NCI-H748 treated with DMSO at 0.1 percent for 48 hours (cell line): ENCODE results near the gene CAMSAP1.

Experiments used
- DNase-seq: peaks from one replicate; lab custom pipeline; 2025; lab: John Stamatoyannopoulos, UW

CAMSAP1 gene

DNA sequence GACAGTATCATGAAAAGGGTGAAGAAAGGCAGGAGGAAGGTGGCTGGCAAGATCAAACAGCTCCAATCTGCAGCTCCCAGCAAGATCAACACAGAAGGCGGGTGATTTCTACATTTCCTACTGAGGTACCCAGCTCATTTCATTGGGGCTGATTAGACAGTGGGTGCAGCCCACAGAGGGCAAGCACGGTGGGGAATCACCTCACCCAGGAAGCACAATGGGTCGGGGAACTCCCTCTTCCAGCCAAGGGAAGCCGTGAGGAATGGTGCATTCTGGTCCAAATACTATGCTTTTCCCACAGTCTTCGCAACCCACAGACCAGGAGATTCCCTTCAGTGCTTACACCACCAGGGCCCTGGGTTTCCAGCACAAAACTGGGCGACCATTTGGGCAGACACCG, 66.8 kb downstream of the CAMSAP1 start:
- no peak for DNase-seq

- DNase-seq = no peak
Observed at GRCh38 chr9:135840107-135840506, 67.2 kb downstream of the CAMSAP1 start.

DNA sequence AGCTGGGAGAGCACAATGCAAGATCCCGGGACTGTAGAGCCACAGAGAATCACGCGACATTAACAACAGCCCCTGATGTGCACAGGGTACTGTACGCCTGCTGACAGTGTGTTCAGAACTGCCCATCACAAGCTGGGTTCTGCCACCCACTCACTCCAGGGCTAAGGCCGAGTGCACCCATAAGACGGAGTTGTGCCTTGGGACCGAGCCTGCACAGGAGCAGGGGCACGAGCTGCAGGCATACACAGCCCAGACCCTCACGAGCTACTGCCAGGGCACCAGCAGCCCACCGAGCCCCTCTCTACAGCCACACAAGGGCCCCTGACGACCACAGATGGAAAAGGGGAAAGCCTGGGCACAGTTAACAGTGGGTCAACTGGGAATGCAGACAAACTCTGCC, 67.8 kb downstream of the CAMSAP1 start:
- DNase-seq = no peak

GRCh38 chr9:135835131-135835530, 72.2 kb downstream of the CAMSAP1 start:
- no peak for DNase-seq

GRCh38 chr9:135833864-135834263, 73.5 kb downstream of the CAMSAP1 start:
- no peak for DNase-seq

- DNase-seq = no peak
Observed at GRCh38 chr9:135830496-135830895, 76.8 kb downstream of the CAMSAP1 start.

DNA sequence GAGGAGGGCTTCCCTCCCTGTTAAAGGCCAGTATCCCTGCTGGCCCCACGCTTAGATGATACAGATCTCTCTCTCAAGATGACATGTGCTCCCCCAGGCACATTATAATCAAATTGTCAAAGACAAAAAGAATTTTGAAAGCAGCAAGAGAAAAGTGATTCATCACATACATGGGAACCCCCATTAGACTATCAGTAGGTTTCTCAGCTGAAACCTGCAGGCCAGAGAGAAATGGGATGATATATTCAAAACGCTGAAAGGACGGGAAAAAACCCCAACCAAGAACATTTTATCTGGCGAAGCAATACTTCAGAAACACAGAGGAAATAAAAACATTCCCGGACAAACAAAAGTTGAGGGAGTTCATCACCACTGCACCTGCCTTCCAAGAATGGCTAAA, 78.7 kb downstream of the CAMSAP1 start:
- DNase-seq = no peak

- no peak for DNase-seq
Observed at GRCh38 chr9:135827866-135828580, 79.3 kb downstream of the CAMSAP1 start.

DNA sequence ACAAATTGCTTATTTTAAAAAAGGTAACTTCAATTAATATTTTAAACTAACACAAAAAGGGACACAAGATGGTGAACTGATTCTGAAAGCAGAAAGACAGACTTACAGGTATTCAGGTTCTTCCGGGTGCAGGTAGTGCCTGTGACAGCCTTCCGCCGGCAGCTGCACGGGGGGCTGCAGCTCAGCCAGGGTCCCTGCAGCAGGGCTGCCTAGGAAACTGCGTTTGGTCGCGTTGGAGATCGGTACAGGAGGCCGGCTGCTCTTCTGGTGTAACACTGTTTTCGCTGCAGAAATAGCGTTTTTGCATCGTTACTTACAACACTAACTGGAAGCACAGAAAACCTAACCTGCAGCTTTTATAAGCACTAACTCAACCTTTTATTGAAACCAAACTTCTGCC, 80.0 kb downstream of the CAMSAP1 start:
- DNase-seq = no peak

DNA sequence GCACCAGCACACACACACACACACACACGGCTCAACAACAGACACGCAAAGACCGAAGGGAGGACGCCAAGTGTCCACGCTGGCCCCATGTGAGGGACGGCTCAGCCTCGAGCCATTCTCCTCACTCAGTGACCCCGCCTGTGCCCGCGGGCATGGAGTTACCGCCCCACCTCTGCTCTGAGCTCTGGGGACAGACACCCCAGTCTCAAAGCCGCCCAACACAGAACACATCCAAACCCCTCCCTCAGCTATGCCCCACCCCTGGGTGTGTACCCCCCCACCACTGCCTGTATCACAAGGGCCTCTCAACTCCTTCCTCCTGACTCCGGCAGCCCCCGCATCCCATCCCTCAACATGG, 81.2 kb downstream of the CAMSAP1 start:
- DNase-seq = no peak

- no peak for DNase-seq
Observed at GRCh38 chr9:135825435-135826187, 81.7 kb downstream of the CAMSAP1 start.

DNA sequence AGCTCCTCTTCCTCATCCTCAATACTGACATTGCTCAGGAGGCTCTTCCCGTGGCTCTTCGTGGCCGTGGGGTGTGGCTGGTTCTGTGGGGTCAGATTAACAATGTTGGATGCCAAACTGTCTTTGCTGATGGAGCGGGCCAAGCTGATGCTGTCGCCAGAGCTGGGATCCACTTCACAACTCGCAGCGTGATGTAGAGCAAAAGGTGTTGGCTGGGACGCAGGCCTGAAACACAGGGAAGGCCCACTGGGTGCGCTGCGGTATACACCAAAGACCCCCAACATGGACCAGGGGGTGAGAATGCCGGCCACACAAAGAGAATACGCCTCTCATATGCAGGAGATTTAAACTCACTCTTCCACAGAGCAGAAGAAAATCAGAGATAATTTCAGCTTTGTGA, 84.3 kb downstream of the CAMSAP1 start:
- no peak for DNase-seq

GRCh38 chr9:135822374-135822755, 85.0 kb downstream of the CAMSAP1 start:
- no peak for DNase-seq

- DNase-seq = no peak
Observed at GRCh38 chr9:135821733-135822373, 85.5 kb downstream of the CAMSAP1 start.

DNA sequence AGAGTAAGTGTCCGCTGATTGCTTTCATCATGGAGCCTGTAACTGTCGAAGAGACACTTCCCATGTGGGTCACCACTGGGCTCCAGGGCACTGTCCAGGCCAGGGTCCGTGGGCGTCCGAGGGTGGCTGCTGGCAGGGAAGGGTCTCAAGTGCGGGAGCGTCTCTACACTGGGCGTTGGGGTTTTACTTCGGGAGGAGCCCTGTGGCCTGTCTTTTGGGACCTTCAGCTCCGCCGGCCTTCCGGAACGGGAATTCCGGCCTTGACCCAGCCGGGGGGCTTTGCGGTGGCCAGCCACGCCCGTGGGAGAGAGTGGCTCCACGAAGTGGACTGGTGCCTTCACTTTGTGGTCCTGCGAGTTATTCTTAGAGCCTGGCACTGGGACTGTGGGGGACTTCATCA, 86.2 kb downstream of the CAMSAP1 start:
- no peak for DNase-seq

DNA sequence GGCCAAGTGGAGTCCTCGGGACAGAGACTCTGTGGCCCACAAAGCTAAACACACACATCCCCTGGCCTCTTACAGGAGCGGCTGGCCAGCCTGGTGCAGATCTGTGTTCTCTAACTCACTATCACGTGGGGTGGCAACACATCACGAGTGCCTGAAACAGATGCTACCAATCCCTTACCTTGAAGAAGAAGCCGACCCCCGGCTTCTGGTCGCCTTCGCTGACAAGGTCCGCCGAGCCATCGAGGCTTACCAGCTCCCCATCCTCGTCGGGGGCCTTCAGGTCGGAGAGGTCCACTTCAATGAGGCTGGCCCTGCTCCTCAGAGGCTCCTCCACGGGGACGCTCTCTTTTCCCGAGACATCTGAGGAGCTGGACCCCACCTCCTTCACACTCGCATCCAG, 86.7 kb downstream of the CAMSAP1 start:
- DNase-seq = no peak

- DNase-seq = no peak
Observed at GRCh38 chr9:135819905-135820304, 87.4 kb downstream of the CAMSAP1 start.

DNA sequence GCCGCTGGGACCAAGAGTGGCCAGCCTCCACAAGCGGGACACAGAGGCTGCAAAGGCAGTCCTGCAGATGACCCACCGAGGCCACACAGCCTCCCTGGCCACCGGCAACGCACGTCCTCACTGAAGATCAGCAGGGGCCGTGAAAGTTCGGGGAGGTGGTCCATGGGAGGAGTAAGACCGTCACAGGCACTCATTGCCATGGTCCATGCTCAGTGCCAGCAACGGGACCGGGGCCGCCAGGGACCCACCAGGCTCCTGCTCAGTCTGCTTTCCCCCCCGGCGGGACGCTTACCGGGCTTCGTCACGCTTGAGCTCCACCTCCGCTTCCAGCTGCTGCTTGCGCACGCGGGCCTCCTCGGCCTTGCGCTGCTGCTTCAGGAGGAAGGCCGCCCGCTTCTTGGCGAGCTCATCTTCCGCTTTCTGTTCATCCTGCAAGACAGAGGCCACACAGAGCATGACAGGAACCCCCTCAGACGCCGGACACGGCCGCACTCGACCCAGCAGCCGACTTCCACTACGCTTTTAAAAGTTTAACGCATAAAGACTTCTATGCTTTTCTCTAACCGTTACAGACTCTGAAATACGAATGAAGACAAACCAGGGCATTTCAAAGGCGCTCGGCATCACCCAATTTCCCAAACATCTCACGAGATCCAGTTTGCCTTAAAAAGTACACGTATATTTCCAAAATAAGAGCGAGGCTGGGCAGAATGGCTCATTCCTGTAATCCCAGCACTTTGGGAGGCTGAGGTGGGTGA, 88.4 kb downstream of the CAMSAP1 start:
- no peak for DNase-seq

DNA sequence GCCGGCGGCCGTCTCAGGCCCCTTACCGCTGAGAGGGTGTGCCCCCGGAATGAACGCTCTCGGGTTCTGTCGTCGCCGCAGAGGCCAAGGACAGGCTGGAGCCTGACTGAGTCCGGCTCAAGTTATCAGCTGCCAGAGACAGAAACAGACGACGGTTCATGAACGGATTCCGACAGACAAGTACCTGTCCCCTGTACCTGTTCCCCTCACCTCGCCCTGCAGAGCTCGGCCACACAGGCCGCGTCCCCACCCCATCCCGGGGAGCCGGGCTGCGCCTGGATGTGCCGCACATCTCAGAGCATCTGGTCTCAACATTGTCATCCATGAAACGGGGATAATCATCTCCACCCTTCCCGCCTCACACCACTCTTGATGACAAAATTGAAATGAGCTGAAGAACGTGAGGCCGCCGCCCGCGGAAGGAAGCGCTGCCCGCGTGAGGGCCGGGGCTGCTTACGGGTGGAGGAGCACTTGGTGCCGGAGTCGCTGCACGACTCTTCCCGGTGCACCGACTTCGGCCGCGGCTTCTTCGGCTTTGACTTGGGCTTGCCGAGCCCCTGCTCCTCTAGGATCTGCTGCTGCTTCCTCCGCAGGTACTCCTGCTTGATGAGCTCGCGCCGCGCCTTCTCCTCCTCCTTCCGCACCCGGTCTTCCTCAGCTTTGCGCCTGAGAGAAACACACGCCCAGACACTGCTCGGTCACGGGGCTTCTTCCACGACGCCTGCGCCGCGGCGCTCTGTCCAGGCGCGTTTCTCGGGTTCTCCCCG, 89.2 kb downstream of the CAMSAP1 start:
- no peak for DNase-seq

DNA sequence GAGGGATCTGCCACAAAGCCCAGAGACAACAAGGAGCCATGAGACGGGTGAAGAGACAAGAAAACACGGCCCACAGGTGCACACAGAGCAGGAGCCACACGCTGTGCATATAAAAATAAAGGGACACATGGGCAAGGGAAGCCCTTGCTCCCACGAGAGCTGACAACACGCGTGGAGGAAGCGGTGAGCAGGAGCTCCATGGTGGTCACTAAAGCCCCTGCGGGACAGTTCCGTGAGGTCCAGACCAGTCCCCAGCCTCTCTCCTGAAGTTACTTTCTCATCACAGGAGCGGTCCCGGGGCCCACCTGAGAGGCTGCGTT, 90.7 kb downstream of the CAMSAP1 start:
- DNase-seq = no peak

GRCh38 chr9:135815830-135816650, 91.3 kb downstream of the CAMSAP1 start:
- no peak for DNase-seq
